Endothelial cell of umbilical vein (primary cell): Measurements from ENCODE around the gene IRF2BP1. TPM values are rescaled to one million over a fixed set of nuclear protein-coding genes. Genes with fewer than 3 reads are reported as not detected.

Source experiments
- BruUV-seq: library from RNA; stranded (reverse); fragments of 400-500 nt; replicated peaks from 2 replicates; lab custom pipeline; 2021; lab: Mats Ljungman, UMichigan
- CTCF ChIA-PET: fragments of 300-600, 350-600 bp; sonication (Branson Sonifier 250); formaldehyde crosslinking; loops from one replicate; lab custom pipeline; 2021; ENCODE audit warnings: antibody characterized with exemption, inconsistent platforms; lab: Charles Lee
- POLR2A ChIA-PET: fragments of 300-600, 350-600 bp; sonication (Branson Sonifier 250); formaldehyde crosslinking; loops from one replicate; lab custom pipeline; 2021; ENCODE audit warnings: antibody characterized with exemption, inconsistent platforms; lab: Charles Lee
- DNase-seq: peaks from one replicate; pipeline ENCODE4 v3.0.0-alpha.2; 2011; ENCODE audit warnings: low read depth, low spot score
- FAIRE-seq: peaks from 2 replicates; lab custom pipeline; 2011; peaks lifted over from hg19 to GRCh38; lab: Jason Lieb, UNC
- H2AFZ ChIP-seq: 2 replicates; pipeline ENCODE4 v1.6.0; 2012; ENCODE audit warnings: low read depth, low read length, control low read depth, inconsistent platforms
- H3K27ac ChIP-seq: 2 replicates; pipeline ENCODE4 v1.5.1; 2011; ENCODE audit warnings: low read depth, mild to moderate bottlenecking, control low read depth, low read length, moderate library complexity; ENCODE audit not compliant: insufficient read depth
- H3K27me3 ChIP-seq, 2 experiments: 2 replicates each; pipeline versions ENCODE4 v1.6.0 to v1.6.1; 2011; ENCODE audit warnings: low read length in 2 of 2, mixed read lengths in 1 of 2; ENCODE audit not compliant: control insufficient read depth in 2 of 2, insufficient read depth in 2 of 2
- H3K36me3 ChIP-seq, 2 experiments: 2 replicates in 1 of 2; 3 replicates in 1 of 2; pipeline ENCODE4 v1.5.1; 2011; ENCODE audit warnings: low read length in 2 of 2, mild to moderate bottlenecking in 1 of 2, moderate library complexity in 1 of 2; ENCODE audit not compliant: control insufficient read depth in 2 of 2, insufficient read depth in 2 of 2; ENCODE audit errors: extremely low read depth in 1 of 2
- H3K4me1 ChIP-seq: 3 replicates; pipeline ENCODE4 v1.5.1; 2011; ENCODE audit warnings: mild to moderate bottlenecking, low read length; ENCODE audit not compliant: control insufficient read depth, insufficient read depth; ENCODE audit errors: extremely low read depth
- H3K4me2 ChIP-seq: 2 replicates; pipeline ENCODE4 v1.6.1; 2011; ENCODE audit warnings: low read length, control low read depth, mixed read lengths; ENCODE audit not compliant: insufficient read depth
- H3K4me3 ChIP-seq, 3 experiments: fragments of 200-600 bp in 1 of 3; sonication (generic), shearing (Covaris generic) in 1 of 3; replicated peaks in 1 of 3; 2 replicates each; pipeline ENCODE4 v1.5.1; 2011 to 2016; ENCODE audit warnings: control low read depth in 3 of 3, low read length in 3 of 3, mild to moderate bottlenecking in 2 of 3, inconsistent platforms in 1 of 3, low read depth in 1 of 3, moderate library complexity in 1 of 3; ENCODE audit not compliant: insufficient read depth in 1 of 3
- H3K79me2 ChIP-seq: 2 replicates; pipeline ENCODE4 v1.6.0; 2012; ENCODE audit warnings: low read length, inconsistent platforms; ENCODE audit not compliant: control insufficient read depth, insufficient read depth
- H3K9ac ChIP-seq: replicated peaks from 2 replicates; pipeline ENCODE3; 2011; ENCODE audit warnings: low read length, control low read depth; ENCODE audit not compliant: insufficient read depth; ENCODE audit errors: extremely low read depth
- H3K9me1 ChIP-seq: replicated peaks from 3 replicates; pipeline ENCODE4 v1.6.0; 2011; ENCODE audit warnings: mild to moderate bottlenecking, low read length; ENCODE audit not compliant: control insufficient read depth, insufficient read depth; ENCODE audit errors: extremely low read depth
- H3K9me3 ChIP-seq: replicated peaks from 2 replicates; pipeline ENCODE4 v1.5.1; 2012; ENCODE audit warnings: low read length, inconsistent platforms; ENCODE audit not compliant: control insufficient read depth, insufficient read depth
- H4K20me1 ChIP-seq: replicated peaks from 2 replicates; pipeline ENCODE3; 2011; ENCODE audit warnings: mild to moderate bottlenecking, low read length; ENCODE audit not compliant: control insufficient read depth, insufficient read depth; ENCODE audit errors: extremely low read depth
- EZH2 ChIP-seq: IDR thresholded peaks from 2 replicates; pipeline ENCODE4 v1.6.1; 2012; ENCODE audit warnings: borderline replicate concordance, low read depth, mild to moderate bottlenecking, moderate library complexity, low read length, inconsistent platforms; ENCODE audit not compliant: severe bottlenecking
- FOS ChIP-seq: IDR thresholded peaks from 2 replicates; pipeline ENCODE4 v1.6.1; 2011; ENCODE audit warnings: mild to moderate bottlenecking, low read length, moderate library complexity, borderline replicate concordance; ENCODE audit not compliant: insufficient read depth
- GATA2 ChIP-seq: IDR thresholded peaks from 2 replicates; pipeline ENCODE4 v1.7.0; 2011; ENCODE audit warnings: low read depth, mild to moderate bottlenecking, moderate library complexity, mixed read lengths, low read length; ENCODE audit not compliant: insufficient read length, insufficient read depth
- JUN ChIP-seq: IDR thresholded peaks from 2 replicates; pipeline ENCODE4 v1.6.1; 2011; ENCODE audit warnings: borderline replicate concordance, low read depth; ENCODE audit not compliant: insufficient read length, insufficient read depth
- MYC ChIP-seq: IDR thresholded peaks from one replicate; pipeline ENCODE4 v1.6.1; 2011; ENCODE audit warnings: mild to moderate bottlenecking, low read depth, low read length
- POLR2A ChIP-seq: IDR thresholded peaks from 2 replicates; pipeline ENCODE4 v1.6.1; 2012; ENCODE audit warnings: low read depth, mild to moderate bottlenecking, control low read depth, low read length
- POLR2AphosphoS5 ChIP-seq: IDR thresholded peaks from 2 replicates; pipeline ENCODE4 v1.6.1; 2012; ENCODE audit warnings: low read depth, mild to moderate bottlenecking, control low read depth, low read length, moderate library complexity; ENCODE audit not compliant: insufficient read depth
- dilution Hi-C: fragments of 300-500 bp; cut with MboI; formaldehyde crosslinking; loops from one replicate; pipeline ENCODE4 v1.15.0; 2019; ENCODE audit warnings: low sequenced_read_pairs; ENCODE audit not compliant: extremely low pct_ligation_motif_present
- intact Hi-C: fragments of 100-400 bp; cut with micrococcal nuclease; formaldehyde crosslinking; loops from one replicate; pipeline ENCODE4 v1.10.0; 2022
- polyA plus RNA-seq, 4 experiments: library from polyadenylated mRNA; depleted of rRNA in 3 of 4; stranded (reverse) in 3 of 4; unstranded in 1 of 4; fragments of >200 nt; gene quantifications; 2 replicates each; pipeline versions ENCODE4 v1.2.1 to v1.2.3, GENCODE V29; 2011 to 2012; ENCODE audit warnings: missing spikeins in 1 of 4
- total RNA-seq: library from RNA; stranded (reverse); gene quantifications from 2 replicates; pipeline ENCODE4 v1.2.3, GENCODE V29; 2021
- TF ChIP-seq, protein P1 (sequence below), 2 donors: IDR thresholded peaks; 1 replicate in 1 of 2; 2 replicates in 1 of 2; pipeline ENCODE4 v1.5.1; 2011; ENCODE audit warnings: low read length in 2 of 2, mild to moderate bottlenecking in 2 of 2, moderate library complexity in 2 of 2, control low read depth in 1 of 2, inconsistent platforms in 1 of 2, low read depth in 1 of 2; ENCODE audit not compliant: insufficient read depth in 1 of 2; ENCODE audit errors: extremely low read depth in 1 of 2
- TF ChIP-seq, protein P2 (sequence below): IDR thresholded peaks from 2 replicates; pipeline ENCODE4 v1.6.1; 2011; ENCODE audit not compliant: insufficient read depth, insufficient read length

IRF2BP1 gene
- total and polyA plus RNA-seq, 2 donors (not counting 3 experiments of a cell fraction or from before 2014, with no cell fraction given) = 12.3 to 17.5 TPM

DNA sequence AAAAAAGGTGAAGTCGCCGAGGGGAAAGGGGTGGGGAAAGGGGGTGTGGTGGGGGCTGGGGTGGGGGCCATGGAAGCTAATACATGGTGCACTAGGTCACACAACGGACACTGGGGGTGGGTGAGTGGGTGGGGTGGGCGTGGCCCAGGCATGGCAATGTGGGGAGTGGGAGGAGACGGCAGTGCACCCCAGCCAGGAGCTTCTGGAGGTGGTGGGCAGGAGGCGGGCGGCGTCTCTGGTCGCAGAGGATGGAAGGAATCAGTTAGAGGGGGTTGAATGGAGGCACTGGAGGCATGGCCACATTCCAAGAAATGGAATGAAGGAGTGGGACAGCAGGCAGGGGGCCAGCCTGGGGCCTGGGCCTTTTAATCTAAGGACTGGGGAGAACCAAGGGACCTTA is 47.8 kb upstream of the IRF2BP1 start:
- Histone ChIP-seq H3K9me3 (no peaks in the 10 kb centered on the region), H3K27me3 (no peaks in the 10 kb centered on the region), H3K4me2 (no peak overlapping the region), H3K4me1 (no peaks in the 10 kb centered on the region), H3K9ac (no peak overlapping the region), H3K9me1 (no peaks in the 10 kb centered on the region), H3K79me2 (no peaks in the 10 kb centered on the region), H4K20me1 (no peaks in the 10 kb centered on the region), H3K4me3 (no peak overlapping the region), H3K36me3 (no peaks in the 10 kb centered on the region), H3K27ac (no peak overlapping the region), H2AFZ (no peak overlapping the region)
- FAIRE-seq (no peak), DNase-seq (no peak)
- ChIA-PET POLR2A (no interaction called here), CTCF (interaction anchor here (0.6 to 1.1 kb wide), 3 partner anchors 15 to 151 kb away, joined by 3 to 5 read pairs (median 4); partner anchors contain the start of gene DMPK)
- intact Hi-C loops = no loop called here
- TF ChIP-seq JUN (no peak), POLR2AphosphoS5 (no peak), EZH2 (no peak), POLR2A (no peak), GATA2 (no peak), FOS (no peak), MYC (no peak)
- TF ChIP-seq, protein P1, sequence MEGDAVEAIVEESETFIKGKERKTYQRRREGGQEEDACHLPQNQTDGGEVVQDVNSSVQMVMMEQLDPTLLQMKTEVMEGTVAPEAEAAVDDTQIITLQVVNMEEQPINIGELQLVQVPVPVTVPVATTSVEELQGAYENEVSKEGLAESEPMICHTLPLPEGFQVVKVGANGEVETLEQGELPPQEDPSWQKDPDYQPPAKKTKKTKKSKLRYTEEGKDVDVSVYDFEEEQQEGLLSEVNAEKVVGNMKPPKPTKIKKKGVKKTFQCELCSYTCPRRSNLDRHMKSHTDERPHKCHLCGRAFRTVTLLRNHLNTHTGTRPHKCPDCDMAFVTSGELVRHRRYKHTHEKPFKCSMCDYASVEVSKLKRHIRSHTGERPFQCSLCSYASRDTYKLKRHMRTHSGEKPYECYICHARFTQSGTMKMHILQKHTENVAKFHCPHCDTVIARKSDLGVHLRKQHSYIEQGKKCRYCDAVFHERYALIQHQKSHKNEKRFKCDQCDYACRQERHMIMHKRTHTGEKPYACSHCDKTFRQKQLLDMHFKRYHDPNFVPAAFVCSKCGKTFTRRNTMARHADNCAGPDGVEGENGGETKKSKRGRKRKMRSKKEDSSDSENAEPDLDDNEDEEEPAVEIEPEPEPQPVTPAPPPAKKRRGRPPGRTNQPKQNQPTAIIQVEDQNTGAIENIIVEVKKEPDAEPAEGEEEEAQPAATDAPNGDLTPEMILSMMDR (IDR thresholded peaks at IDR 0.05; ENCODE audit: extremely low read depth in 1 of 2, insufficient read depth in 1 of 2, low read depth in 1 of 2, low read length in 2 of 2) = no peak
- TF ChIP-seq, protein P2, sequence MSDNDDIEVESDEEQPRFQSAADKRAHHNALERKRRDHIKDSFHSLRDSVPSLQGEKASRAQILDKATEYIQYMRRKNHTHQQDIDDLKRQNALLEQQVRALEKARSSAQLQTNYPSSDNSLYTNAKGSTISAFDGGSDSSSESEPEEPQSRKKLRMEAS = no peak
- BruUV-seq = no TSS peak
- dilution Hi-C loops = no loop called here
